ENCODE results near the gene RASGEF1C.

The RASGEF1C gene

GRCh38 chr5:180113660-180114303, 95.2 kb downstream of the RASGEF1C start:
- no peak for TF ChIP-seq EZH2phosphoT487 (IDR thresholded peaks at IDR 0.05; ENCODE audit: low read depth)
- no peak for TF ChIP-seq CTCF (IDR thresholded peaks at IDR 0.05; ENCODE audit: low read depth, low read length)
- Histone ChIP-seq H3K36me3 (replicated peaks; ENCODE audit: low read depth, low read length) (no peaks in the 10 kb centered on the region), H3K4me3 (ENCODE audit: low read length) (no peak overlapping the region), H3K9ac (ENCODE audit: low read length) (no peak overlapping the region), H3K27me3 (ENCODE audit: low read depth, low read length) (no peaks in the 10 kb centered on the region), H4K20me1 (ENCODE audit: insufficient read depth, low read length) (no peaks in the 10 kb centered on the region), H3K27ac (ENCODE audit: low read length) (no peak overlapping the region), H3K9me3 (ENCODE audit: insufficient read depth, low read length) (no peaks in the 10 kb centered on the region), H3K79me2 (ENCODE audit: low read length) (no peaks in the 10 kb centered on the region), H3K4me2 (ENCODE audit: low read length) (no peak overlapping the region), H2AFZ (ENCODE audit: low read depth, low read length) (no peak overlapping the region), H3K4me1 (ENCODE audit: low read length) (no peaks in the 10 kb centered on the region)

- no peak overlapping the region for H3K27ac ChIP-seq (ENCODE audit: low read length)
- no peaks in the 10 kb centered on the region for H3K79me2 ChIP-seq (ENCODE audit: low read length)
- no peak overlapping the region for H3K4me2 ChIP-seq (ENCODE audit: low read length)
- no peaks in the 10 kb centered on the region for H3K4me1 ChIP-seq (ENCODE audit: low read length)
- no peaks in the 10 kb centered on the region for H3K9me3 ChIP-seq (ENCODE audit: insufficient read depth, low read length)
- no peak overlapping the region for H3K9ac ChIP-seq (ENCODE audit: low read length)
- H2AFZ ChIP-seq (ENCODE audit: low read depth, low read length) = no peak overlapping the region
- H3K36me3 ChIP-seq (replicated peaks; ENCODE audit: low read depth, low read length) = no peaks in the 10 kb centered on the region
- no peaks in the 10 kb centered on the region for H3K27me3 ChIP-seq (ENCODE audit: low read depth, low read length)
- no peak overlapping the region for H3K4me3 ChIP-seq (ENCODE audit: low read length)
- no peak for TF ChIP-seq CTCF (IDR thresholded peaks at IDR 0.05; ENCODE audit: low read depth, low read length)
- no peak for TF ChIP-seq EZH2phosphoT487 (IDR thresholded peaks at IDR 0.05; ENCODE audit: low read depth)
- H4K20me1 ChIP-seq (ENCODE audit: insufficient read depth, low read length) = no peaks in the 10 kb centered on the region
Observed at GRCh38 chr5:180112181-180112861, 96.7 kb downstream of the RASGEF1C start.

GRCh38 chr5:180111273-180112002, 97.6 kb downstream of the RASGEF1C start:
- H3K4me3 ChIP-seq (ENCODE audit: low read length) = no peak overlapping the region
- no peak for TF ChIP-seq CTCF (IDR thresholded peaks at IDR 0.05; ENCODE audit: low read depth, low read length)
- no peak for TF ChIP-seq EZH2phosphoT487 (IDR thresholded peaks at IDR 0.05; ENCODE audit: low read depth)
- no peaks in the 10 kb centered on the region for H4K20me1 ChIP-seq (ENCODE audit: insufficient read depth, low read length)
- no peaks in the 10 kb centered on the region for H3K79me2 ChIP-seq (ENCODE audit: low read length)
- H3K4me1 ChIP-seq (ENCODE audit: low read length) = no peaks in the 10 kb centered on the region
- H3K27ac ChIP-seq (ENCODE audit: low read length) = no peak overlapping the region
- no peak overlapping the region for H2AFZ ChIP-seq (ENCODE audit: low read depth, low read length)
- H3K4me2 ChIP-seq (ENCODE audit: low read length) = no peak overlapping the region
- H3K36me3 ChIP-seq (replicated peaks; ENCODE audit: low read depth, low read length) = no peaks in the 10 kb centered on the region
- H3K9ac ChIP-seq (ENCODE audit: low read length) = no peak overlapping the region
- peaks cover 8% of the 10 kb centered on the region for H3K9me3 ChIP-seq (ENCODE audit: insufficient read depth, low read length)
- H3K27me3 ChIP-seq (ENCODE audit: low read depth, low read length) = no peaks in the 10 kb centered on the region

GRCh38 chr5:180109920-180110319, 99.1 kb downstream of the RASGEF1C start:
- Histone ChIP-seq H3K9me3 (ENCODE audit: insufficient read depth, low read length) (peaks cover 10% of the 10 kb centered on the region), H3K4me2 (ENCODE audit: low read length) (no peak overlapping the region), H3K27me3 (ENCODE audit: low read depth, low read length) (no peaks in the 10 kb centered on the region), H2AFZ (ENCODE audit: low read depth, low read length) (no peak overlapping the region), H4K20me1 (ENCODE audit: insufficient read depth, low read length) (no peaks in the 10 kb centered on the region), H3K36me3 (replicated peaks; ENCODE audit: low read depth, low read length) (no peaks in the 10 kb centered on the region), H3K4me1 (ENCODE audit: low read length) (no peaks in the 10 kb centered on the region), H3K9ac (ENCODE audit: low read length) (no peak overlapping the region), H3K27ac (ENCODE audit: low read length) (no peak overlapping the region), H3K4me3 (ENCODE audit: low read length) (no peak overlapping the region), H3K79me2 (ENCODE audit: low read length) (no peaks in the 10 kb centered on the region)
- TF ChIP-seq EZH2phosphoT487 (IDR thresholded peaks at IDR 0.05; ENCODE audit: low read depth) (no peak), CTCF (IDR thresholded peaks at IDR 0.05; ENCODE audit: low read depth, low read length) (no peak)
